Stimulated activated CD8-positive, alpha-beta memory T cell treated with anti-CD3 and anti-CD28 coated beads, Interleukin-15, amount 100 ng/mL, for 4 hours (primary cell): Measurements from ENCODE around the gene CREBL2.
"Not testable (repeated sequence)": the region's sequence is repeated elsewhere in the genome, so short reads cannot be mapped to it uniquely, and the experiment has no call there.

ENCODE experiments used
- DNase-seq, 2 donors: peaks; one replicate each; pipeline ENCODE4 v3.0.0-alpha.2; 2020; ENCODE audit warnings: low read depth in 2 of 2

The CREBL2 gene

GRCh38 chr12:12636641-12637040 is 25.0 kb downstream of the CREBL2 start:
- DNase-seq: no peak

- DNase-seq: not testable (repeated sequence)
Observed at GRCh38 chr12:12639995-12640394, 28.3 kb downstream of the CREBL2 start.

- DNase-seq: no peak
Observed at GRCh38 chr12:12641650-12642049, 30.0 kb downstream of the CREBL2 start.

GRCh38 chr12:12642916-12643315 is 31.2 kb downstream of the CREBL2 start:
- no peak for DNase-seq

GRCh38 chr12:12645485-12645884 is 33.8 kb downstream of the CREBL2 start:
- DNase-seq: no peak

- not testable (repeated sequence) for DNase-seq
Observed at GRCh38 chr12:12645968-12646367, 34.3 kb downstream of the CREBL2 start.

- DNase-seq: no peak
Observed at GRCh38 chr12:12646483-12647072, 34.9 kb downstream of the CREBL2 start.

- DNase-seq: no peak
Observed at GRCh38 chr12:12648284-12648683, 36.6 kb downstream of the CREBL2 start.

GRCh38 chr12:12648951-12649650 is 37.4 kb downstream of the CREBL2 start:
- no peak for DNase-seq

- no peak for DNase-seq
Observed at GRCh38 chr12:12651752-12652151, 40.1 kb downstream of the CREBL2 start.

- not testable (repeated sequence) for DNase-seq
Observed at GRCh38 chr12:12652704-12653103, 41.0 kb downstream of the CREBL2 start.

- DNase-seq: no peak
Observed at GRCh38 chr12:12653922-12654321, 42.2 kb downstream of the CREBL2 start.

- DNase-seq: no peak
Observed at GRCh38 chr12:12654691-12655460, 43.2 kb downstream of the CREBL2 start.

- no peak for DNase-seq
Observed at GRCh38 chr12:12660201-12660600, 48.5 kb downstream of the CREBL2 start.

- DNase-seq: no peak
Observed at GRCh38 chr12:12661086-12661856, 49.6 kb downstream of the CREBL2 start.

GRCh38 chr12:12663644-12664294 is 52.1 kb downstream of the CREBL2 start:
- no peak for DNase-seq

- DNase-seq: no peak
Observed at GRCh38 chr12:12665194-12665593, 53.5 kb downstream of the CREBL2 start.

- no peak for DNase-seq
Observed at GRCh38 chr12:12668005-12668404, 56.3 kb downstream of the CREBL2 start.

- no peak for DNase-seq
Observed at GRCh38 chr12:12669020-12669419, 57.3 kb downstream of the CREBL2 start.

GRCh38 chr12:12671850-12672660 is 60.4 kb downstream of the CREBL2 start:
- DNase-seq: no peak

GRCh38 chr12:12673296-12673695 is 61.6 kb downstream of the CREBL2 start:
- DNase-seq: no peak
